HCT116 (cell line): ENCODE data around the gene SLC16A3. TPM values are rescaled to one million over a fixed set of nuclear protein-coding genes. Genes with fewer than 3 reads are reported as not detected.

ENCODE experiments used
- ATAC-seq: fragments of 200-7000 bp; cut with Tn5 transposase; 2 replicates; pipeline ENCODE4 v1.9.1; 2020; ENCODE audit warnings: mild to moderate bottlenecking, moderate library complexity
- BruUV-seq: library from RNA; stranded (reverse); fragments of 400-500 nt; replicated peaks from 2 replicates; lab custom pipeline; 2021; lab: Mats Ljungman, UMichigan
- CTCF ChIA-PET: fragments of 300-600 bp; sonication (Branson Sonifier 250); formaldehyde crosslinking; loops from one replicate; lab custom pipeline; 2021; ENCODE audit warnings: antibody characterized with exemption; lab: Charles Lee
- POLR2A ChIA-PET: fragments of 300-600, 350-600 bp; sonication (Branson Sonifier 250); formaldehyde crosslinking; loops from one replicate; lab custom pipeline; 2021; ENCODE audit warnings: antibody characterized with exemption; lab: Charles Lee
- RAD21 ChIA-PET, 2 experiments: fragments of 300-600 bp; sonication (Branson Sonifier 250); formaldehyde crosslinking; loops; one replicate each; lab custom pipeline; 2023; ENCODE audit warnings: low total read pairs in 2 of 2; ENCODE audit not compliant: uncharacterized antibody in 2 of 2, unreplicated experiment in 2 of 2, low non-redundant PET in 1 of 2; lab: Charles Lee
- DNase-seq: peaks from one replicate; pipeline ENCODE4 v3.0.0-alpha.2; 2010; ENCODE audit warnings: low read depth, low spot score
- H2AFZ ChIP-seq: fragments of 200-600 bp; shearing (Covaris generic), sonication (generic); 2 replicates; pipeline ENCODE4 v1.6.1; 2017; ENCODE audit warnings: low read depth, mixed run types, mixed read lengths, antibody characterized with exemption, low read length; ENCODE audit not compliant: poor library complexity, severe bottlenecking
- H3K27ac ChIP-seq: 2 replicates; pipeline ENCODE4 v1.5.1; 2012; ENCODE audit warnings: low read depth, low read length
- H3K27me3 ChIP-seq: fragments of 200-600 bp; sonication (generic); 2 replicates; pipeline ENCODE4 v1.6.1; 2016; ENCODE audit warnings: mixed run types, low read length, mixed read lengths; ENCODE audit not compliant: insufficient read depth
- H3K36me3 ChIP-seq, 2 experiments: fragments of 200-500 bp in 1 of 2; fragments of 200-600 bp in 1 of 2; sonication (Bioruptor generic) in 1 of 2; sonication (generic) in 1 of 2; 2 replicates each; pipeline versions ENCODE4 v1.5.1 to v1.6.1; 2014 to 2016; ENCODE audit warnings: low read length in 2 of 2, inconsistent platforms in 1 of 2, mixed read lengths in 1 of 2, mixed run types in 1 of 2; ENCODE audit not compliant: insufficient read depth in 2 of 2, control insufficient read depth in 1 of 2
- H3K4me1 ChIP-seq, 2 experiments: fragments of 200-600 bp in 1 of 2; sonication (generic) in 1 of 2; 2 replicates each; pipeline versions ENCODE4 v1.5.1 to v1.6.1; 2012 to 2017; ENCODE audit warnings: low read length in 2 of 2, inconsistent platforms in 1 of 2, mild to moderate bottlenecking in 1 of 2, mixed read lengths in 1 of 2, mixed run types in 1 of 2, moderate library complexity in 1 of 2; ENCODE audit not compliant: insufficient read depth in 2 of 2, control insufficient read depth in 1 of 2
- H3K4me2 ChIP-seq: fragments of 200-600 bp; sonication (generic); 2 replicates; pipeline ENCODE4 v1.6.1; 2017; ENCODE audit warnings: mixed run types, low read length, mixed read lengths
- H3K4me3 ChIP-seq, 2 experiments: fragments of 200-600 bp in 1 of 2; sonication (generic) in 1 of 2; replicated peaks in 1 of 2; 2 replicates each; pipeline ENCODE4 v1.5.1; 2011 to 2016; ENCODE audit warnings: low read length in 2 of 2, control low read depth in 1 of 2, low read depth in 1 of 2, mild to moderate bottlenecking in 1 of 2, mixed read lengths in 1 of 2, mixed run types in 1 of 2
- H3K79me2 ChIP-seq: fragments of 200-600 bp; sonication (generic); 2 replicates; pipeline ENCODE4 v1.6.1; 2017; ENCODE audit warnings: mild to moderate bottlenecking, mixed run types, low read length, moderate library complexity, mixed read lengths; ENCODE audit not compliant: insufficient read depth
- H3K9ac ChIP-seq: fragments of 200-600 bp; sonication (generic); 2 replicates; pipeline ENCODE4 v1.6.1; 2016; ENCODE audit warnings: low read length, mixed read lengths
- H3K9me2 ChIP-seq: fragments of 200-600 bp; sonication (generic), shearing (Covaris generic); 2 replicates; pipeline ENCODE4 v1.6.1; 2017; ENCODE audit warnings: mixed run types, mild to moderate bottlenecking, moderate library complexity; ENCODE audit not compliant: insufficient read depth
- H3K9me3 ChIP-seq, 2 experiments: fragments of 200-500 bp in 1 of 2; fragments of 200-600 bp in 1 of 2; sonication (Bioruptor generic) in 1 of 2; sonication (generic) in 1 of 2; 2 replicates each; pipeline ENCODE4 v1.6.1; 2014 to 2017; ENCODE audit warnings: low read length in 2 of 2, mixed read lengths in 2 of 2, inconsistent platforms in 1 of 2, low read depth in 1 of 2, mild to moderate bottlenecking in 1 of 2, mixed run types in 1 of 2, moderate library complexity in 1 of 2; ENCODE audit not compliant: control insufficient read depth in 1 of 2, insufficient read depth in 1 of 2
- H4K20me1 ChIP-seq: fragments of 200-600 bp; sonication (generic), shearing (Covaris generic); 2 replicates; pipeline ENCODE4 v1.6.1; 2017; ENCODE audit warnings: mixed run types, mild to moderate bottlenecking, moderate library complexity; ENCODE audit not compliant: insufficient read depth
- CBX3 ChIP-seq: IDR thresholded peaks from 2 replicates; pipeline ENCODE4 v1.6.1; 2012; ENCODE audit warnings: low read depth
- EGR1 ChIP-seq: IDR thresholded peaks from 2 replicates; pipeline ENCODE4 v1.6.1; 2012; ENCODE audit warnings: low read depth
- FOSL1 ChIP-seq: IDR thresholded peaks from 2 replicates; pipeline ENCODE4 v1.6.1; 2012; ENCODE audit warnings: low read depth
- JUND ChIP-seq: IDR thresholded peaks from 2 replicates; pipeline ENCODE4 v1.6.1; 2012
- POLR2AphosphoS5 ChIP-seq: IDR thresholded peaks from 2 replicates; pipeline ENCODE4 v1.6.1; 2011; ENCODE audit warnings: mild to moderate bottlenecking, low read depth, low read length, moderate library complexity
- SP1 ChIP-seq: IDR thresholded peaks from 2 replicates; pipeline ENCODE4 v1.6.1; 2012; ENCODE audit warnings: low read depth
- ZNF274 ChIP-seq: fragments of 200-500 bp; sonication (Bioruptor generic); IDR thresholded peaks from 2 replicates; pipeline ENCODE4 v1.6.1; 2014; ENCODE audit warnings: mild to moderate bottlenecking, low read depth, low read length, inconsistent platforms
- intact Hi-C: fragments of 100-400 bp; cut with micrococcal nuclease; formaldehyde crosslinking; loops from 2 replicates; pipeline ENCODE4 v1.10.0; 2022
- total RNA-seq: library from RNA; stranded (reverse); gene quantifications from one replicate; pipeline ENCODE4 v1.2.1, GENCODE V29; 2021; ENCODE audit not compliant: unreplicated experiment
- TF ChIP-seq, protein P1 (sequence below): IDR thresholded peaks from 2 replicates; pipeline ENCODE4 v1.6.1; 2012
- TF ChIP-seq, protein P2 (sequence below), 3 experiments: fragments of 200-600 bp in 1 of 3; sonication (generic) in 1 of 3; IDR thresholded peaks in 2 of 3; conservative IDR thresholded peaks in 1 of 3; 2 replicates each; pipeline ENCODE4 v1.5.1; 2012 to 2017; ENCODE audit warnings: low read depth in 2 of 3, low read length in 2 of 3, antibody characterized with exemption in 1 of 3, borderline replicate concordance in 1 of 3, control low read depth in 1 of 3, mild to moderate bottlenecking in 1 of 3, mixed read lengths in 1 of 3, mixed run types in 1 of 3, moderate library complexity in 1 of 3; ENCODE audit not compliant: insufficient read depth in 1 of 3
- TF ChIP-seq, protein P3 (sequence below): IDR thresholded peaks from 2 replicates; pipeline ENCODE4 v1.6.1; 2012

The SLC16A3 gene
- total RNA-seq, 1 experiment from 2014 or later, result 445 TPM

DNA sequence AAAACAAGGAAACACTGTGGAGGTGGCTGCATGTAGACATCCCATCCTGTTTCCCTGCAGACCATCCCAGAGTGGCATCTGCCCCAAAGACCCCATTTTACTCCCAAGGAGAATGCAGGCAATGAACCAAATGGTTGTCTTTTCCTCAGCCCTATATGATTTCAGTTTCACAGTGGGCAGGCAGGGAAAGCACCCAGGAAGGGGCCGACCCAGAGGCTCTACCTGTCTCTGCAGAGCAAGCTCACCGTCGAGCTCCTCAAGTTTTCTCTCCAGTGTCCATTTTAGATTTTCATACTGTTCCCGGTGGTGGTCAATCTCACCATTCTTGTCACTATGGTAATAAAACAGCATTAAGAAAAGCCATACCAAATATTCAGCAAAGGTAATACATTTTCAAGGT lies 30.8 kb upstream of the SLC16A3 start:
- Histone ChIP-seq H3K79me2 (no peaks in the 10 kb centered on the region; the same call in 1 of the 2 replicates), H3K9me2 (no peaks in the 10 kb centered on the region), H4K20me1 (no peaks in the 10 kb centered on the region), H3K27me3 (no peaks in the 10 kb centered on the region), H3K9me3 (no peaks in the 10 kb centered on the region), H3K4me3 (no peak overlapping the region), H3K36me3 (peaks cover 47 to 51% of the 10 kb centered on the region in 2 experiments; a peak in 3 of 4 replicates), H3K9ac (no peak overlapping the region), H3K27ac (no peak overlapping the region), H3K4me1 (no peaks in the 10 kb centered on the region), H3K4me2 (no peak overlapping the region), H2AFZ (no peak overlapping the region)
- RAD21 ChIA-PET, result no interaction called here
- DNase-seq (no peak), ATAC-seq (no peak)
- CTCF ChIA-PET, result no interaction called here
- TF ChIP-seq, protein P1, sequence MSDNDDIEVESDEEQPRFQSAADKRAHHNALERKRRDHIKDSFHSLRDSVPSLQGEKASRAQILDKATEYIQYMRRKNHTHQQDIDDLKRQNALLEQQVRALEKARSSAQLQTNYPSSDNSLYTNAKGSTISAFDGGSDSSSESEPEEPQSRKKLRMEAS, result no peak
- no peak for TF ChIP-seq EGR1
- TF ChIP-seq, protein P2, sequence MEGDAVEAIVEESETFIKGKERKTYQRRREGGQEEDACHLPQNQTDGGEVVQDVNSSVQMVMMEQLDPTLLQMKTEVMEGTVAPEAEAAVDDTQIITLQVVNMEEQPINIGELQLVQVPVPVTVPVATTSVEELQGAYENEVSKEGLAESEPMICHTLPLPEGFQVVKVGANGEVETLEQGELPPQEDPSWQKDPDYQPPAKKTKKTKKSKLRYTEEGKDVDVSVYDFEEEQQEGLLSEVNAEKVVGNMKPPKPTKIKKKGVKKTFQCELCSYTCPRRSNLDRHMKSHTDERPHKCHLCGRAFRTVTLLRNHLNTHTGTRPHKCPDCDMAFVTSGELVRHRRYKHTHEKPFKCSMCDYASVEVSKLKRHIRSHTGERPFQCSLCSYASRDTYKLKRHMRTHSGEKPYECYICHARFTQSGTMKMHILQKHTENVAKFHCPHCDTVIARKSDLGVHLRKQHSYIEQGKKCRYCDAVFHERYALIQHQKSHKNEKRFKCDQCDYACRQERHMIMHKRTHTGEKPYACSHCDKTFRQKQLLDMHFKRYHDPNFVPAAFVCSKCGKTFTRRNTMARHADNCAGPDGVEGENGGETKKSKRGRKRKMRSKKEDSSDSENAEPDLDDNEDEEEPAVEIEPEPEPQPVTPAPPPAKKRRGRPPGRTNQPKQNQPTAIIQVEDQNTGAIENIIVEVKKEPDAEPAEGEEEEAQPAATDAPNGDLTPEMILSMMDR (IDR thresholded peaks at IDR 0.05 in 2 of 3, conservative IDR thresholded peaks at IDR 0.05 in 1 of 3; ENCODE audit: borderline replicate concordance in 1 of 3, insufficient read depth in 1 of 3, low read depth in 2 of 3, low read length in 2 of 3), result no peak
- TF ChIP-seq, protein P3, sequence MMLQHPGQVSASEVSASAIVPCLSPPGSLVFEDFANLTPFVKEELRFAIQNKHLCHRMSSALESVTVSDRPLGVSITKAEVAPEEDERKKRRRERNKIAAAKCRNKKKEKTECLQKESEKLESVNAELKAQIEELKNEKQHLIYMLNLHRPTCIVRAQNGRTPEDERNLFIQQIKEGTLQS, result no peak
- TF ChIP-seq CBX3, result no peak
- no peak for TF ChIP-seq FOSL1
- no peak for TF ChIP-seq SP1
- TF ChIP-seq POLR2AphosphoS5, result no peak
- TF ChIP-seq ZNF274, result no peak
- no peak for TF ChIP-seq JUND
- intact Hi-C loops, result no loop called here
- no TSS peak for BruUV-seq
- POLR2A ChIA-PET, result no interaction called here
